ENCODE results near the gene RFFL.

DNA sequence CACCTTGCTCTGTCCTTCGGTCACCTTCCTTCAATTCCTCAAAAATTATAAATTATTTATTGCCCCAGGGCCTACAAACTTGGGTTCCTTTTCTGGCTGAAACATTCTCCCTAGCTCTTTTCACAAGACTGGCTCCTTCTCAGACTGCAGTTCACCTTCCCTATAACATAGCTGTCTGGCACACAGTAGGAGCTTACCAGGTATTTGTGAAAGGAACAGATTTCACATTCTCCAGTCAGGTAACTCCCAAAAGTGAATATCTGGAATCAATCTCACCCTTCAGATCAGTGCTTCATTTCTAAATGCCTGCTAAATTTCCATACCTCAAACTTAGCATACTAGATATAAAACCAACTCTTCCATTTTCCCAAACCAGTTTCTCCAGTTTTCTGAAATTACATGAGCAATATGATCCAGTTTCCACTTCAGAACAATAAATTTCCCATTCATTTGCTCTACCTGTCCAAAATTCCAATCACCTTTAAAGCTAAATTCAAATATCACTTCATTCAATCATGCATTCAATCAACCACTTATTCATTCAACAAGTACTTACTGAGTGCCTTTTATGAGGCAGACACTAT is 6.1 kb downstream of the RFFL start:
- TF ChIP-seq, protein P1, sequence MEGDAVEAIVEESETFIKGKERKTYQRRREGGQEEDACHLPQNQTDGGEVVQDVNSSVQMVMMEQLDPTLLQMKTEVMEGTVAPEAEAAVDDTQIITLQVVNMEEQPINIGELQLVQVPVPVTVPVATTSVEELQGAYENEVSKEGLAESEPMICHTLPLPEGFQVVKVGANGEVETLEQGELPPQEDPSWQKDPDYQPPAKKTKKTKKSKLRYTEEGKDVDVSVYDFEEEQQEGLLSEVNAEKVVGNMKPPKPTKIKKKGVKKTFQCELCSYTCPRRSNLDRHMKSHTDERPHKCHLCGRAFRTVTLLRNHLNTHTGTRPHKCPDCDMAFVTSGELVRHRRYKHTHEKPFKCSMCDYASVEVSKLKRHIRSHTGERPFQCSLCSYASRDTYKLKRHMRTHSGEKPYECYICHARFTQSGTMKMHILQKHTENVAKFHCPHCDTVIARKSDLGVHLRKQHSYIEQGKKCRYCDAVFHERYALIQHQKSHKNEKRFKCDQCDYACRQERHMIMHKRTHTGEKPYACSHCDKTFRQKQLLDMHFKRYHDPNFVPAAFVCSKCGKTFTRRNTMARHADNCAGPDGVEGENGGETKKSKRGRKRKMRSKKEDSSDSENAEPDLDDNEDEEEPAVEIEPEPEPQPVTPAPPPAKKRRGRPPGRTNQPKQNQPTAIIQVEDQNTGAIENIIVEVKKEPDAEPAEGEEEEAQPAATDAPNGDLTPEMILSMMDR (conservative IDR thresholded peaks at IDR 0.05 in 1 of 2, IDR thresholded peaks at IDR 0.05 in 1 of 2; ENCODE audit: extremely low read depth in 1 of 2, insufficient read depth in 1 of 2, low read depth in 1 of 2, low read length in 2 of 2), result no peak
- no peak for TF ChIP-seq EZH2 (IDR thresholded peaks at IDR 0.05; ENCODE audit: borderline replicate concordance, low read length)
